ENCODE results near the gene RNH1.

- TF ChIP-seq, protein P1, sequence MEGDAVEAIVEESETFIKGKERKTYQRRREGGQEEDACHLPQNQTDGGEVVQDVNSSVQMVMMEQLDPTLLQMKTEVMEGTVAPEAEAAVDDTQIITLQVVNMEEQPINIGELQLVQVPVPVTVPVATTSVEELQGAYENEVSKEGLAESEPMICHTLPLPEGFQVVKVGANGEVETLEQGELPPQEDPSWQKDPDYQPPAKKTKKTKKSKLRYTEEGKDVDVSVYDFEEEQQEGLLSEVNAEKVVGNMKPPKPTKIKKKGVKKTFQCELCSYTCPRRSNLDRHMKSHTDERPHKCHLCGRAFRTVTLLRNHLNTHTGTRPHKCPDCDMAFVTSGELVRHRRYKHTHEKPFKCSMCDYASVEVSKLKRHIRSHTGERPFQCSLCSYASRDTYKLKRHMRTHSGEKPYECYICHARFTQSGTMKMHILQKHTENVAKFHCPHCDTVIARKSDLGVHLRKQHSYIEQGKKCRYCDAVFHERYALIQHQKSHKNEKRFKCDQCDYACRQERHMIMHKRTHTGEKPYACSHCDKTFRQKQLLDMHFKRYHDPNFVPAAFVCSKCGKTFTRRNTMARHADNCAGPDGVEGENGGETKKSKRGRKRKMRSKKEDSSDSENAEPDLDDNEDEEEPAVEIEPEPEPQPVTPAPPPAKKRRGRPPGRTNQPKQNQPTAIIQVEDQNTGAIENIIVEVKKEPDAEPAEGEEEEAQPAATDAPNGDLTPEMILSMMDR (IDR thresholded peaks at IDR 0.05; ENCODE audit: low read length): no peak
- no peak for TF ChIP-seq EZH2 (optimal IDR thresholded peaks at IDR 0.05; ENCODE audit: low read depth, low read length)
- TF ChIP-seq EZH2phosphoT487 (IDR thresholded peaks at IDR 0.05; ENCODE audit: low read length): no peak
These were observed 32.0 kb downstream of the RNH1 start for GRCh38 chr11:474914-475506.
